ENCODE results near the gene VAPB. TPM values are rescaled to one million over a fixed set of nuclear protein-coding genes. Genes with fewer than 3 reads are reported as not detected.

Gene VAPB
- total RNA-seq, 1 donor from 2014 or later, result 55.3 TPM

DNA sequence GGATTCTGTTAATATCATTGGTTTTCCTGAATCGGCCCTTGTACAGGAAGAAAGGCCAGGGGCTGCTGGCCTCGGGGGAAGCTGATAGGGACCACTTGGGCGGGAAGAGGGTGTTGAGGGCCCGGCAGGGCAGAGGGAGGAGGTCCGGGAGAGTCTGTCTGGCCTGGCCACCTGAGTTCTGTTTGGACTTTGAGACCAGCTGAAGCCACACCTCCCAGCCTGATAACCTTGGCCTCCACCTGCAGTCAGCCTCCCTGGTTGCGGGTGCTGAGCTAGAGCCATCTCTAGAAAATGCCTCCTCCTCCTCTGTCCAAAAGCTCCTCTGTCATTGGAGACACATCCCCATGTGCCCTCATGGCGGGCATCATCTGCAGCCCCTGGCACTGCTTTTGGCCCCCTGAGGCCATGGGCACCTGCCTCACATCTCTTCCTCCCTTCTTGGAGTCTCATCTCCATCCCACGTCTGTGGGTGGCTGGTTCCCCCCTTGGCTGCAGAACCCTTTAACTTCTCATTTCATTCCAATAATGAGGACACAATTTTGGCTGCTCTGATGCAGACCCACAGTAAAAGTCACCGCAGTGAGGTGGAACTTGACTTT, 109.5 kb downstream of the VAPB start:
- no peak overlapping the region for H3K4me3 Mint-ChIP-seq (ENCODE audit: unreplicated experiment)
- H3K27me3 Mint-ChIP-seq (ENCODE audit: low read depth), result no peaks in the 10 kb centered on the region
- TF ChIP-seq CTCF (IDR thresholded peaks at IDR 0.05), result no peak

GRCh38 chr20:58500256-58500655, 111.2 kb downstream of the VAPB start:
- no peaks in the 10 kb centered on the region for H3K4me1 Mint-ChIP-seq (ENCODE audit: low read depth)
- DNase-seq (ENCODE audit: low spot score), result no peak
- peaks cover 22% of the 10 kb centered on the region for H3K9me3 Mint-ChIP-seq (ENCODE audit: low read depth)
- H3K4me3 Mint-ChIP-seq (ENCODE audit: unreplicated experiment), result no peak overlapping the region
- H3K27me3 Mint-ChIP-seq (ENCODE audit: low read depth), result no peaks in the 10 kb centered on the region
- no peak for TF ChIP-seq CTCF (IDR thresholded peaks at IDR 0.05)
- peaks cover 15% of the 10 kb centered on the region for H3K36me3 Mint-ChIP-seq (ENCODE audit: low read depth)
- no peak overlapping the region for H3K27ac Mint-ChIP-seq (ENCODE audit: unreplicated experiment)

More for the DNA sequence above, 109.5 kb downstream of the VAPB start:
- peaks cover 15% of the 10 kb centered on the region for H3K9me3 Mint-ChIP-seq (ENCODE audit: low read depth)
- no peak for DNase-seq (ENCODE audit: low spot score)
- H3K27ac Mint-ChIP-seq (ENCODE audit: unreplicated experiment), result no peak overlapping the region
- no peaks in the 10 kb centered on the region for H3K4me1 Mint-ChIP-seq (ENCODE audit: low read depth)
- peaks cover 13% of the 10 kb centered on the region for H3K36me3 Mint-ChIP-seq (ENCODE audit: low read depth)

Other genes with a start within 250 kb of the VAPB start
- not detected in 3 replicates for gene ANKRD60, start 160.6 kb upstream of the VAPB start, total RNA-seq
- gene RAB22A, start 79.5 kb upstream of the VAPB start, total RNA-seq, result 25.2 to 29.0 TPM (median 26.4 TPM) in 3 replicates
- gene APCDD1L, start 126.2 kb downstream of the VAPB start, total RNA-seq, result 20.7 to 26.3 TPM (median 22.5 TPM) in 3 replicates

All from chondrocyte (in vitro differentiated cells).